Measurements from ENCODE around the gene CBX7.

CBX7 gene

GRCh38 chr22:39122772-39123470, 29.6 kb downstream of the CBX7 start:
- DNase-seq = no peak

- no peak for DNase-seq
Measured at GRCh38 chr22:39120983-39121382, 31.5 kb downstream of the CBX7 start.

GRCh38 chr22:39117585-39118191, 34.8 kb downstream of the CBX7 start:
- no peak for DNase-seq

- no peak for DNase-seq
Measured at GRCh38 chr22:39115977-39116621, 36.4 kb downstream of the CBX7 start.

- no peak for DNase-seq
Measured at GRCh38 chr22:39115570-39115969, 36.9 kb downstream of the CBX7 start.

- DNase-seq = no peak
Measured at GRCh38 chr22:39114112-39114511, 38.4 kb downstream of the CBX7 start.

- no peak for DNase-seq
Measured at GRCh38 chr22:39110631-39111561, 41.6 kb downstream of the CBX7 start.

- no peak for DNase-seq
Measured at GRCh38 chr22:39109361-39109760, 43.1 kb downstream of the CBX7 start.

GRCh38 chr22:39108487-39108886, 44.0 kb downstream of the CBX7 start:
- DNase-seq = no peak

GRCh38 chr22:39106326-39106725, 46.2 kb downstream of the CBX7 start:
- DNase-seq = no peak

GRCh38 chr22:39103431-39103830, 49.0 kb downstream of the CBX7 start:
- DNase-seq = no peak

GRCh38 chr22:39101226-39101625, 51.3 kb downstream of the CBX7 start:
- DNase-seq = no peak

- no peak for DNase-seq
Measured at GRCh38 chr22:39098576-39098975, 53.9 kb downstream of the CBX7 start.

- no peak for DNase-seq
Measured at GRCh38 chr22:39098026-39098425, 54.5 kb downstream of the CBX7 start.

- DNase-seq = peak in 1 of 14 donors; percentile 6
Measured at GRCh38 chr22:39097098-39098020, 55.1 kb downstream of the CBX7 start, which contains the start of gene APOBEC3H. TSS of gene APOBEC3H (plus strand) at chr22:39097244. CDS start at chr22:39100279, 3,035 bp downstream.

GRCh38 chr22:39095971-39096370, 56.5 kb downstream of the CBX7 start:
- no peak for DNase-seq

GRCh38 chr22:39094717-39095389, 57.6 kb downstream of the CBX7 start:
- no peak for DNase-seq

- DNase-seq = no peak
Measured at GRCh38 chr22:39092111-39092862, 60.2 kb downstream of the CBX7 start.

GRCh38 chr22:39091126-39092081, 61.1 kb downstream of the CBX7 start:
- DNase-seq = no peak
